NB4 (cell line): ENCODE results near the gene DUSP16.

Experiments
- DNase-seq: peaks from one replicate; pipeline ENCODE4 v3.0.0; 2010; ENCODE audit warnings: low read depth
- H3K4me3 ChIP-seq: one replicate; pipeline ENCODE4 v1.5.1; 2011; ENCODE audit warnings: mild to moderate bottlenecking, low read depth, low read length, moderate library complexity
- MAX ChIP-seq: IDR thresholded peaks from 2 replicates; pipeline ENCODE4 v1.6.1; 2011; ENCODE audit warnings: low read depth, low read length
- MYC ChIP-seq: IDR thresholded peaks from 2 replicates; pipeline ENCODE4 v1.6.1; 2011; ENCODE audit warnings: low read depth, low read length
- POLR2A ChIP-seq: IDR thresholded peaks from 2 replicates; pipeline ENCODE4 v1.6.1; 2011; ENCODE audit warnings: mild to moderate bottlenecking; ENCODE audit not compliant: insufficient read length; ENCODE audit errors: extremely low read depth
- TF ChIP-seq, protein P1 (sequence below): IDR thresholded peaks from one replicate; pipeline ENCODE4 v1.5.1; 2012; ENCODE audit warnings: low read depth, low read length

The DUSP16 gene

DNA sequence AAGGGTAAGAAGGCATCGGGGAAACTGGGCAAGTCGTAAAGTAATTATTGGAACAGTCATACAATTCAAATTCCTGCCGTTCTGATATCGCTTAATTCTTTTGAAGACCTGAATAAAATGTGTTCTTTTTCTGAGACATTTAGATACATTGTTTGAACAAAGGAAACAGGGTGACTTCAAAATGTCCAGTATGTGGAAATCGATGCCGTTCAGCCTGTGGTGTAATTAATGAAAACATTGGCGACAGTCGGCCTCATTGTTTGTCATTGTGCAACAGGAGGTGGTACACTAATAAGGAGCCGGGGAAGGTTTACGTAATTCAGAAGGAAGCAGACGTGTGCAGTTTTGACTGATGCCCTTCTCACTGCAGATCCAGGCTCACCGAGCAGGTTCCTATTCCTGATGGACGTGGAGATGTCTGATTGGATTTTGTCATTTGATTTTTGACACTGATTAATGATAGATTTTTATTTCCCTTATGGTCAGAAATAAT, 113.1 kb downstream of the DUSP16 start:
- peak; percentile 92 for DNase-seq
- TF ChIP-seq, protein P1, sequence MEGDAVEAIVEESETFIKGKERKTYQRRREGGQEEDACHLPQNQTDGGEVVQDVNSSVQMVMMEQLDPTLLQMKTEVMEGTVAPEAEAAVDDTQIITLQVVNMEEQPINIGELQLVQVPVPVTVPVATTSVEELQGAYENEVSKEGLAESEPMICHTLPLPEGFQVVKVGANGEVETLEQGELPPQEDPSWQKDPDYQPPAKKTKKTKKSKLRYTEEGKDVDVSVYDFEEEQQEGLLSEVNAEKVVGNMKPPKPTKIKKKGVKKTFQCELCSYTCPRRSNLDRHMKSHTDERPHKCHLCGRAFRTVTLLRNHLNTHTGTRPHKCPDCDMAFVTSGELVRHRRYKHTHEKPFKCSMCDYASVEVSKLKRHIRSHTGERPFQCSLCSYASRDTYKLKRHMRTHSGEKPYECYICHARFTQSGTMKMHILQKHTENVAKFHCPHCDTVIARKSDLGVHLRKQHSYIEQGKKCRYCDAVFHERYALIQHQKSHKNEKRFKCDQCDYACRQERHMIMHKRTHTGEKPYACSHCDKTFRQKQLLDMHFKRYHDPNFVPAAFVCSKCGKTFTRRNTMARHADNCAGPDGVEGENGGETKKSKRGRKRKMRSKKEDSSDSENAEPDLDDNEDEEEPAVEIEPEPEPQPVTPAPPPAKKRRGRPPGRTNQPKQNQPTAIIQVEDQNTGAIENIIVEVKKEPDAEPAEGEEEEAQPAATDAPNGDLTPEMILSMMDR = no peak
- TF ChIP-seq MYC (peak; percentile 67), MAX (peak; percentile 10; the same call in 1 of the 2 replicates), POLR2A (no peak)
- H3K4me3 ChIP-seq = peak overlapping the region; percentile 9

GRCh38 chr12:12447837-12448236, 114.8 kb downstream of the DUSP16 start:
- no peak overlapping the region for H3K4me3 ChIP-seq
- no peak for DNase-seq
- TF ChIP-seq, protein P1 = no peak
- TF ChIP-seq POLR2A = no peak
- no peak for TF ChIP-seq MYC
- no peak for TF ChIP-seq MAX

GRCh38 chr12:12447236-12447635, 115.4 kb downstream of the DUSP16 start:
- no peak for TF ChIP-seq MYC
- TF ChIP-seq POLR2A = no peak
- no peak for TF ChIP-seq MAX
- TF ChIP-seq, protein P1 = no peak
- peak; percentile 49 for DNase-seq
- H3K4me3 ChIP-seq = no peak overlapping the region

GRCh38 chr12:12446786-12447185, 115.9 kb downstream of the DUSP16 start:
- H3K4me3 ChIP-seq = no peak overlapping the region
- TF ChIP-seq MYC (no peak), POLR2A (no peak), MAX (no peak)
- TF ChIP-seq, protein P1 = no peak
- peak; percentile 34 for DNase-seq

GRCh38 chr12:12445882-12446181, 116.8 kb downstream of the DUSP16 start:
- no peak for DNase-seq
- H3K4me3 ChIP-seq = no peak overlapping the region

More at GRCh38 chr12:12445882-12446181, 116.8 kb downstream of the DUSP16 start:
- TF ChIP-seq, protein P1 = no peak
- TF ChIP-seq POLR2A (no peak), MYC (no peak), MAX (no peak)
